ENCODE results near the gene TP73.

DNA sequence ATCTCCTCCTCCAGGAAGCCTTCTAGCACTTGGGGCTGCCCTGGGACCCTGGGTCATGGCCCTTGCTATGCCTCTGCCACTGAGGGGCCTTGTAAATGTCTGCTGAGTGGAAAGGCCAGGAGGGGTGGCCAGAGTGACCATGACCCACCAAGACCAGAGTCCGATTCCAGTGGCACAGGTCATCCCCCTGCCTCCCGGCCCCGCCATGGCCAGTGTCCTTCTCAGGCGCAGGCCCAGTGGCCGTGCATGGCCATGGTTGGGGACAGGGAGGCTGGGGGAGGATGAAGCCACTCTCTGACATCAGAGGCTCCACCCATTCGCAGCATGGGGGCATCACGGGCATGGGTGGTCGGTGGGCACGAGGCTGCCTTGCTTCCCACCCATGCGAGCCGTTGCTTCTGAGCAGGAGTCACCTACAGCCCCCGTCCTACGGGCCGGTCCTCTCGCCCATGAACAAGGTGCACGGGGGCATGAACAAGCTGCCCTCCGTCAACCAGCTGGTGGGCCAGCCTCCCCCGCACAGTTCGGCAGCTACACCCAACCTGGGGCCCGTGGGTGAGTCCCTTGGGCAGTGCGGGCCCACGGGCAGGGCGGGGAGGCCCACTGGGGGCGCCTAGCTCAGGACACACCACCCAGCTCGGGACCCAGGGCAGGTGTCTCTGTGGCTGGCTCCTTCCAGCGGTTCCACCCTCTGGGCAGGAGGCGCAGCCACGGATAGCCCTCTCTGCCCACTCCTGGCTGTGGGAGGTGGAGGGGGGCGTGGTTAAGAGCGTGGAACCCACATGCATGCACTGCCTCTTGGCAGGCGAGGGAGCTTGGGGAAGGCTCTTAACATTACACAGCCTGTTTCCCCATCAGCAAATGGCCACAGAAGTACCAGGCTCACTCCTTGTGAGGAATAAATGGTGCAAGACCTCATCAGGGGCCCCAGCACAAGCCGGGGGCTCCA, 77.6 kb downstream of the TP73 start:
- TF ChIP-seq, protein P1, sequence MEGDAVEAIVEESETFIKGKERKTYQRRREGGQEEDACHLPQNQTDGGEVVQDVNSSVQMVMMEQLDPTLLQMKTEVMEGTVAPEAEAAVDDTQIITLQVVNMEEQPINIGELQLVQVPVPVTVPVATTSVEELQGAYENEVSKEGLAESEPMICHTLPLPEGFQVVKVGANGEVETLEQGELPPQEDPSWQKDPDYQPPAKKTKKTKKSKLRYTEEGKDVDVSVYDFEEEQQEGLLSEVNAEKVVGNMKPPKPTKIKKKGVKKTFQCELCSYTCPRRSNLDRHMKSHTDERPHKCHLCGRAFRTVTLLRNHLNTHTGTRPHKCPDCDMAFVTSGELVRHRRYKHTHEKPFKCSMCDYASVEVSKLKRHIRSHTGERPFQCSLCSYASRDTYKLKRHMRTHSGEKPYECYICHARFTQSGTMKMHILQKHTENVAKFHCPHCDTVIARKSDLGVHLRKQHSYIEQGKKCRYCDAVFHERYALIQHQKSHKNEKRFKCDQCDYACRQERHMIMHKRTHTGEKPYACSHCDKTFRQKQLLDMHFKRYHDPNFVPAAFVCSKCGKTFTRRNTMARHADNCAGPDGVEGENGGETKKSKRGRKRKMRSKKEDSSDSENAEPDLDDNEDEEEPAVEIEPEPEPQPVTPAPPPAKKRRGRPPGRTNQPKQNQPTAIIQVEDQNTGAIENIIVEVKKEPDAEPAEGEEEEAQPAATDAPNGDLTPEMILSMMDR (IDR thresholded peaks at IDR 0.05) = no peak
- no peak for TF ChIP-seq POLR2A (IDR thresholded peaks at IDR 0.05)
